Effector memory CD4-positive, alpha-beta T cell (primary cell): ENCODE results near the gene SP6.

Source experiments
- DNase-seq, 3 donors: peaks; one replicate each; pipeline ENCODE4 v3.0.0-alpha.2; 2020
- H3K27ac ChIP-seq: 2 replicates; pipeline ENCODE4 v1.7.0; 2013; ENCODE audit warnings: mild to moderate bottlenecking, low read length, moderate library complexity; ENCODE audit not compliant: insufficient read depth, poor library complexity, severe bottlenecking
- H3K27me3 ChIP-seq: replicated peaks from 2 replicates; pipeline ENCODE4 v1.7.0; 2013; ENCODE audit warnings: mild to moderate bottlenecking, low read length; ENCODE audit not compliant: insufficient read depth, control insufficient read depth, poor library complexity, severe bottlenecking
- H3K36me3 ChIP-seq: 2 replicates; pipeline ENCODE4 v1.7.0; 2013; ENCODE audit warnings: mild to moderate bottlenecking, low read length, moderate library complexity; ENCODE audit not compliant: control insufficient read depth, insufficient read depth
- H3K4me1 ChIP-seq: 2 replicates; pipeline ENCODE4 v1.7.0; 2013; ENCODE audit warnings: low read length, mild to moderate bottlenecking; ENCODE audit not compliant: control insufficient read depth, insufficient read depth, poor library complexity, severe bottlenecking
- H3K4me3 ChIP-seq: 2 replicates; pipeline ENCODE4 v1.7.0; 2013; ENCODE audit warnings: low read length, low read depth, mild to moderate bottlenecking; ENCODE audit not compliant: insufficient read depth, poor library complexity, severe bottlenecking
- H3K9me3 ChIP-seq: 2 replicates; pipeline ENCODE4 v1.7.0; 2013; ENCODE audit warnings: mild to moderate bottlenecking, low read length, moderate library complexity; ENCODE audit not compliant: control insufficient read depth

The SP6 gene

GRCh38 chr17:47812146-47812920, 38.6 kb downstream of the SP6 start:
- Histone ChIP-seq H3K4me1 (no peaks in the 10 kb centered on the region), H3K27me3 (no peaks in the 10 kb centered on the region), H3K9me3 (no peaks in the 10 kb centered on the region), H3K4me3 (no peak overlapping the region), H3K36me3 (peaks cover 91% of the 10 kb centered on the region), H3K27ac (no peak overlapping the region)
- no peak for DNase-seq

GRCh38 chr17:47811709-47812108, 39.3 kb downstream of the SP6 start:
- Histone ChIP-seq H3K9me3 (no peaks in the 10 kb centered on the region), H3K4me1 (no peaks in the 10 kb centered on the region), H3K27me3 (no peaks in the 10 kb centered on the region), H3K4me3 (no peak overlapping the region), H3K27ac (no peak overlapping the region), H3K36me3 (peaks cover 84% of the 10 kb centered on the region)
- DNase-seq, result no peak

GRCh38 chr17:47810901-47811635, 39.9 kb downstream of the SP6 start:
- Histone ChIP-seq H3K27me3 (no peaks in the 10 kb centered on the region), H3K27ac (no peak overlapping the region), H3K9me3 (no peaks in the 10 kb centered on the region), H3K4me3 (no peak overlapping the region), H3K4me1 (no peaks in the 10 kb centered on the region), H3K36me3 (peaks cover 78% of the 10 kb centered on the region)
- no peak for DNase-seq

DNA sequence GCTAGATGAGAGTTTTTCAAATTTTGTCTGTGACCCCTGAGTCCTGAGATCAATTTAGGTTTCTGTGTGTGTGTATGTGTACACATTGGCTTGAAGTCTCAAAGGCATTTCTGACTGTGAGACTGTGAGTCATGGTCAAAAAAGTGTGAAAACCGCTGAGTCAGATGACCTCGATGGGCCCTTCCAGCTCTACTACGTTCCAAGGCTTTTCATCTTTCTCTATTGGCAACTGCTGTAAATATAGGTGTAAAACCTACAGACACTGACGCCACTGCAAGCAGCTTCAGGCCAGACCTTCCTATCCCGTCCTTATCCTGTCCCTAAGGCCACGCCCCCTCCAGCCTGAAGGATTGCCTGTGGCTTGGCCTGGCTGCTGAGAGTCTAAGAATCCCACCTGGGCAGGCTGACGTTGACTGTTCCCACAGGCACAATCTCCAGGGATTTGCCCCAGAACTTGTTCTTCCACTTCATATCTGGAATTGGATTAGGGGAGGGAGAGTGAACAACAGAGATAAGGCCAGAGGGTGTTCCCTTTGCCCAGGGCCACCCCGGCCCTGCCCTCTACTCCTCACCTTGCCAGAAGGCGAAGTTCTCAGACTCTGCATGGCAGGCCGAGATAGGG, 40.7 kb downstream of the SP6 start:
- Histone ChIP-seq H3K4me3 (no peak overlapping the region), H3K27me3 (no peaks in the 10 kb centered on the region), H3K27ac (no peak overlapping the region), H3K4me1 (no peaks in the 10 kb centered on the region), H3K36me3 (peaks cover 71% of the 10 kb centered on the region), H3K9me3 (no peaks in the 10 kb centered on the region)
- peak in 2 of 3 donors; percentile 12 to 23 for DNase-seq

- DNase-seq, result no peak
- Histone ChIP-seq H3K4me1 (no peaks in the 10 kb centered on the region), H3K27ac (no peak overlapping the region), H3K9me3 (no peaks in the 10 kb centered on the region), H3K27me3 (no peaks in the 10 kb centered on the region), H3K36me3 (peaks cover 61% of the 10 kb centered on the region), H3K4me3 (no peak overlapping the region)
These were observed 42.0 kb downstream of the SP6 start for GRCh38 chr17:47808830-47809480.

- H3K4me3 ChIP-seq, result no peak overlapping the region
- no peaks in the 10 kb centered on the region for H3K9me3 ChIP-seq
- peaks cover 54% of the 10 kb centered on the region for H3K36me3 ChIP-seq
- no peaks in the 10 kb centered on the region for H3K27me3 ChIP-seq
- no peak for DNase-seq
- no peak overlapping the region for H3K27ac ChIP-seq
- no peaks in the 10 kb centered on the region for H3K4me1 ChIP-seq
These were observed 42.7 kb downstream of the SP6 start for GRCh38 chr17:47808036-47808829.

GRCh38 chr17:47807421-47807820, 43.5 kb downstream of the SP6 start:
- no peaks in the 10 kb centered on the region for H3K9me3 ChIP-seq

GRCh38 chr17:47806913-47807255, 44.1 kb downstream of the SP6 start:
- Histone ChIP-seq H3K4me1 (no peaks in the 10 kb centered on the region), H3K9me3 (no peaks in the 10 kb centered on the region), H3K27me3 (no peaks in the 10 kb centered on the region), H3K4me3 (no peak overlapping the region), H3K27ac (no peak overlapping the region), H3K36me3 (peaks cover 41% of the 10 kb centered on the region)
- DNase-seq, result no peak

More at GRCh38 chr17:47807421-47807820, 43.5 kb downstream of the SP6 start:
- Histone ChIP-seq H3K27ac (no peak overlapping the region), H3K4me3 (no peak overlapping the region), H3K4me1 (no peaks in the 10 kb centered on the region), H3K36me3 (peaks cover 46% of the 10 kb centered on the region), H3K27me3 (no peaks in the 10 kb centered on the region)
- no peak for DNase-seq

- Histone ChIP-seq H3K4me1 (no peaks in the 10 kb centered on the region), H3K36me3 (peaks cover 37% of the 10 kb centered on the region), H3K9me3 (no peaks in the 10 kb centered on the region), H3K4me3 (no peak overlapping the region), H3K27ac (no peak overlapping the region), H3K27me3 (no peaks in the 10 kb centered on the region)
- DNase-seq, result no peak
These were observed 44.7 kb downstream of the SP6 start for GRCh38 chr17:47806026-47806912.
